Prostate gland (tissue), 2 donors: ENCODE results near the gene ZNF609. TPM values are rescaled to one million over a fixed set of nuclear protein-coding genes. Genes with fewer than 3 reads are reported as not detected.

ENCODE experiments used
- DNase-seq: peaks from one replicate; pipeline ENCODE4 v3.0.0-alpha.2; 2019; ENCODE audit warnings: low spot score
- H3K27ac ChIP-seq, 2 donors: fragments of 200-600 bp; sonication (generic); 2 replicates each; pipeline ENCODE4 v1.5.1; 2017 to 2019
- H3K27me3 ChIP-seq: fragments of 200-600 bp; sonication (generic); replicated peaks from 2 replicates; pipeline ENCODE4 v1.5.1; 2019; ENCODE audit not compliant: insufficient read depth
- H3K36me3 ChIP-seq, 2 donors: fragments of 200-600 bp; sonication (generic); 1 replicate in 1 of 2; 2 replicates in 1 of 2; pipeline versions ENCODE4 v1.5.1 to v1.8.1; 2017 to 2019
- H3K4me1 ChIP-seq: fragments of 200-600 bp; sonication (generic); replicated peaks from 2 replicates; pipeline ENCODE4 v1.5.1; 2019
- H3K4me3 ChIP-seq, 2 donors: fragments of 200-600 bp; sonication (generic); 2 replicates each; pipeline ENCODE4 v1.5.1; 2017 to 2019
- H3K9me3 ChIP-seq: fragments of 200-600 bp; sonication (generic); 2 replicates; pipeline ENCODE4 v1.5.1; 2017
- CTCF ChIP-seq, 4 experiments: fragments of 200-600 bp in 2 of 4; fragments of 450-650 bp in 2 of 4; sonication (generic) in 2 of 4; IDR thresholded peaks; 1 replicate in 3 of 4; 2 replicates in 1 of 4; pipeline ENCODE4 v1.5.1; 2016 to 2019; ENCODE audit warnings: antibody characterized with exemption in 4 of 4, mild to moderate bottlenecking in 2 of 4, moderate library complexity in 2 of 4
- POLR2A ChIP-seq: fragments of 450-650 bp; IDR thresholded peaks from one replicate; pipeline ENCODE4 v1.6.1; 2016; ENCODE audit warnings: antibody characterized with exemption, mild to moderate bottlenecking
- POLR2AphosphoS5 ChIP-seq: sonication (generic); formaldehyde crosslinking; IDR thresholded peaks from one replicate; pipeline ENCODE4 v1.6.1; 2017; ENCODE audit warnings: antibody characterized with exemption
- WGBS: methylation state at CpG from one replicate; pipeline ENCODE4 v1.1.5; 2018; 5-methylcytosine and 5-hydroxymethylcytosine counted together
- intact Hi-C: fragments of 100-400 bp; cut with DNase I; formaldehyde crosslinking; loops from one replicate; pipeline ENCODE4 v1.14.2; 2022
- total RNA-seq, 2 donors: library from RNA; depleted of rRNA; stranded (reverse); fragments of >200 nt; gene quantifications; one replicate each; pipeline ENCODE4 v1.1.0, GENCODE V29; 2016

ZNF609 gene
- total RNA-seq, 2 donors from 2014 or later: 29.1 to 45.7 TPM

- Histone ChIP-seq H3K4me1 (no peaks in the 10 kb centered on the region), H3K4me3 (no peak overlapping the region), H3K9me3 (no peaks in the 10 kb centered on the region), H3K27me3 (no peaks in the 10 kb centered on the region), H3K27ac (peak overlapping the region in 1 of 2 donors; percentile 33), H3K36me3 (peaks cover 0 to 9% of the 10 kb centered on the region in 2 donors)
- intact Hi-C loops: loop anchor here (5.0 kb wide), 1 partner anchor 125 kb away; no protein-coding TSS in a partner anchor
- TF ChIP-seq CTCF (IDR thresholded peaks at IDR 0.05) (no peak), POLR2AphosphoS5 (no peak)
- no peak for DNase-seq
- WGBS: 58% methylated on average over 2 of the region's 2 CpGs
These were observed 226.8 kb downstream of the ZNF609 start for GRCh38 chr15:64687172-64687571.

GRCh38 chr15:64687688-64688087 lies 227.3 kb downstream of the ZNF609 start:
- no peak for TF ChIP-seq POLR2A
- TF ChIP-seq CTCF (IDR thresholded peaks at IDR 0.05): no peak
- no peak for TF ChIP-seq POLR2AphosphoS5
- Histone ChIP-seq H3K27ac (peak overlapping the region in 1 of 2 donors; percentile 33), H3K36me3 (peaks cover 0 to 9% of the 10 kb centered on the region in 2 donors), H3K9me3 (no peaks in the 10 kb centered on the region), H3K27me3 (no peaks in the 10 kb centered on the region), H3K4me3 (no peak overlapping the region), H3K4me1 (no peaks in the 10 kb centered on the region)
- WGBS: 53% methylated on average over 3 of the region's 3 CpGs
- intact Hi-C loops: loop anchor here (5.0 kb wide), 1 partner anchor 125 kb away; no protein-coding TSS in a partner anchor
- no peak for DNase-seq

- intact Hi-C loops: loop anchor here (5.0 kb wide), 1 partner anchor 124 kb away; no protein-coding TSS in a partner anchor
- Histone ChIP-seq H3K27ac (peak overlapping the region in 1 of 2 donors; percentile 33), H3K9me3 (no peaks in the 10 kb centered on the region), H3K4me1 (peaks cover 8% of the 10 kb centered on the region), H3K36me3 (peaks cover 0 to 9% of the 10 kb centered on the region in 2 donors), H3K4me3 (no peak overlapping the region), H3K27me3 (no peaks in the 10 kb centered on the region)
- TF ChIP-seq POLR2A (no peak), POLR2AphosphoS5 (no peak), CTCF (IDR thresholded peaks at IDR 0.05) (no peak)
- DNase-seq: no peak
- WGBS: 57% methylated on average over 3 of the region's 3 CpGs
These were observed 228.4 kb downstream of the ZNF609 start for GRCh38 chr15:64688770-64689169.

- Histone ChIP-seq H3K27me3 (no peaks in the 10 kb centered on the region), H3K4me3 (no peak overlapping the region), H3K9me3 (no peaks in the 10 kb centered on the region), H3K36me3 (peaks cover 0 to 9% of the 10 kb centered on the region in 2 donors), H3K4me1 (peaks cover 9% of the 10 kb centered on the region), H3K27ac (no peak overlapping the region)
- intact Hi-C loops: no loop called here
- no peak for DNase-seq
- TF ChIP-seq CTCF (IDR thresholded peaks at IDR 0.05) (no peak), POLR2A (no peak), POLR2AphosphoS5 (no peak)
- WGBS: 33% methylated on average over 3 of the region's 3 CpGs
These were observed 229.6 kb downstream of the ZNF609 start for GRCh38 chr15:64690008-64690407.

- Histone ChIP-seq H3K9me3 (no peaks in the 10 kb centered on the region), H3K4me1 (peaks cover 9% of the 10 kb centered on the region), H3K36me3 (peaks cover 0 to 9% of the 10 kb centered on the region in 2 donors), H3K27me3 (no peaks in the 10 kb centered on the region), H3K4me3 (no peak overlapping the region), H3K27ac (no peak overlapping the region)
- 71% methylated on average over 6 of the region's 6 CpGs for WGBS
- TF ChIP-seq POLR2AphosphoS5: no peak
- TF ChIP-seq POLR2A: no peak
- TF ChIP-seq CTCF (IDR thresholded peaks at IDR 0.05): no peak
- intact Hi-C loops: no loop called here
- DNase-seq: no peak
These were observed 230.4 kb downstream of the ZNF609 start for GRCh38 chr15:64690578-64691296.
